Measurements from ENCODE around the gene IGF1R. TPM values are rescaled to one million over a fixed set of nuclear protein-coding genes. Genes with fewer than 3 reads are reported as not detected.
A peak's percentile ranks its signal among the peaks of the same experiment; 100 is the strongest.

The IGF1R gene
- total and polyA plus RNA-seq, 2 of the 13 experiments (the other 11 are each of a cell fraction or from before 2014, with no cell fraction given) = 15.9 to 18.4 TPM

- TF ChIP-seq SOX6 (IDR thresholded peaks at IDR 0.05) (no peak), SOX6 (CRISPR knock-in tag; IDR thresholded peaks at IDR 0.05) (peak; percentile 53; the same call in 1 of the 2 replicates), CHD4 (IDR thresholded peaks at IDR 0.05; ENCODE audit: borderline replicate concordance, low read length) (no peak), ZBTB49 (CRISPR knock-in tag; IDR thresholded peaks at IDR 0.05; ENCODE audit: borderline replicate concordance) (no peak), NPAS2 (CRISPR knock-in tag; IDR thresholded peaks at IDR 0.05; ENCODE audit: borderline replicate concordance) (no peak), ZNF276 (CRISPR knock-in tag; IDR thresholded peaks at IDR 0.05; ENCODE audit: low read depth) (no peak), ZNF354B (CRISPR knock-in tag; IDR thresholded peaks at IDR 0.05) (peak; percentile 75; the same call in 1 of the 2 replicates), ZNF781 (CRISPR knock-in tag; IDR thresholded peaks at IDR 0.05; ENCODE audit: borderline replicate concordance, not compliant biosample characterization) (peak; percentile 36), ZNF138 (CRISPR knock-in tag; IDR thresholded peaks at IDR 0.05; ENCODE audit: low read depth) (no peak; the same call in 1 of the 2 replicates), ZNF329 (CRISPR knock-in tag; IDR thresholded peaks at IDR 0.05; ENCODE audit: low read depth) (0 out of 2 replicates have a peak, but pooled peaks have one; percentile 44), PLRG1 (conservative IDR thresholded peaks at IDR 0.05) (no peak), MYPOP (CRISPR knock-in tag; IDR thresholded peaks at IDR 0.05) (no peak), SYNCRIP (IDR thresholded peaks at IDR 0.05; ENCODE audit: insufficient read depth, low read depth, low read length) (no peak), FOXA3 (CRISPR knock-in tag; IDR thresholded peaks at IDR 0.05) (no peak), ZFX (CRISPR knock-in tag; IDR thresholded peaks at IDR 0.05; ENCODE audit: low read depth) (0 out of 2 replicates have a peak, but pooled peaks have one; percentile 5), REL (CRISPR knock-in tag; conservative IDR thresholded peaks at IDR 0.05) (no peak), MAFG (CRISPR knock-in tag; IDR thresholded peaks at IDR 0.05) (no peak), WIZ (CRISPR knock-in tag; IDR thresholded peaks at IDR 0.05) (no peak), NR2F2 (IDR thresholded peaks at IDR 0.05; ENCODE audit: borderline replicate concordance, low read depth) (no peak), RARG (CRISPR knock-in tag; IDR thresholded peaks at IDR 0.05; ENCODE audit: low read depth) (0 out of 2 replicates have a peak, but pooled peaks have one; percentile 22), ZNF12 (CRISPR knock-in tag; IDR thresholded peaks at IDR 0.05) (no peak), MTF1 (CRISPR knock-in tag; IDR thresholded peaks at IDR 0.05) (no peak), ZNF30 (CRISPR knock-in tag; IDR thresholded peaks at IDR 0.05) (no peak), CREBL2 (CRISPR knock-in tag; IDR thresholded peaks at IDR 0.05; ENCODE audit: borderline replicate concordance) (no peak)
Observed at GRCh38 chr15:98650417-98651035, 2.2 kb downstream of the IGF1R start (continued).
